ENCODE results near the gene UVRAG. TPM values are rescaled to one million over a fixed set of nuclear protein-coding genes. Genes with fewer than 3 reads are reported as not detected.

The UVRAG gene
- total and polyA plus RNA-seq, 10 donors = 13.8 to 80.8 (median 42.9) TPM

- TF ChIP-seq POLR2AphosphoS5 (IDR thresholded peaks at IDR 0.05) (no peak), POLR2A (IDR thresholded peaks at IDR 0.05) (no peak), CTCF (IDR thresholded peaks at IDR 0.05 in 8 of 11, conservative IDR thresholded peaks at IDR 0.05 in 3 of 11) (no peak)
- DNase-seq = no peak
- H3K9me3 ChIP-seq = no peaks in the 10 kb centered on the region
- peaks cover 0 to 2% (median 0%) of the 10 kb centered on the region in 6 donors for H3K36me3 ChIP-seq
- intact Hi-C loops (cut with DNase I; ENCODE audit: low total_unique reads) = no loop called here
- no peaks in the 10 kb centered on the region for H3K27me3 ChIP-seq (replicated peaks in 1 of 7)
- H3K4me3 ChIP-seq = no peak overlapping the region
- peaks cover 9 to 71% (median 27%) of the 10 kb centered on the region in 6 donors for H3K4me1 ChIP-seq
- 82 to 92% (median 88%) methylated on average over 6 of the region's 6 CpGs for WGBS, 5 donors
- H3K27ac ChIP-seq = no peak overlapping the region
Measured at GRCh38 chr11:75949023-75949672, 134.1 kb downstream of the UVRAG start.

- H3K4me1 ChIP-seq = peaks cover 9 to 63% (median 24%) of the 10 kb centered on the region in 6 donors
- intact Hi-C loops (cut with DNase I; ENCODE audit: low total_unique reads) = no loop called here
Measured at GRCh38 chr11:75950141-75950540, 135.1 kb downstream of the UVRAG start.

GRCh38 chr11:75954039-75954438 is 139.0 kb downstream of the UVRAG start:
- no peak for DNase-seq
- peaks cover 0 to 8% (median 0%) of the 10 kb centered on the region in 6 donors for H3K36me3 ChIP-seq
- H3K9me3 ChIP-seq = no peaks in the 10 kb centered on the region
- H3K4me3 ChIP-seq = no peak overlapping the region
- 75 to 89% (median 87%) methylated on average over 2 of the region's 2 CpGs for WGBS, 5 donors
- H3K27ac ChIP-seq = no peak overlapping the region
- H3K27me3 ChIP-seq (replicated peaks in 1 of 7) = no peaks in the 10 kb centered on the region
- TF ChIP-seq POLR2AphosphoS5 (IDR thresholded peaks at IDR 0.05) = no peak
- no peak for TF ChIP-seq CTCF (IDR thresholded peaks at IDR 0.05 in 8 of 11, conservative IDR thresholded peaks at IDR 0.05 in 3 of 11)
- no peak for TF ChIP-seq POLR2A (IDR thresholded peaks at IDR 0.05)
- intact Hi-C loops (cut with DNase I; ENCODE audit: low total_unique reads) = no loop called here
- H3K4me1 ChIP-seq = peaks cover 0 to 36% (median 0%) of the 10 kb centered on the region in 6 donors

More at GRCh38 chr11:75950141-75950540, 135.1 kb downstream of the UVRAG start:
- DNase-seq = no peak
- TF ChIP-seq CTCF (IDR thresholded peaks at IDR 0.05 in 8 of 11, conservative IDR thresholded peaks at IDR 0.05 in 3 of 11) = no peak
- no peak for TF ChIP-seq POLR2AphosphoS5 (IDR thresholded peaks at IDR 0.05)
- TF ChIP-seq POLR2A (IDR thresholded peaks at IDR 0.05) = no peak
- Histone ChIP-seq H3K27me3 (replicated peaks in 1 of 7) (no peaks in the 10 kb centered on the region), H3K4me3 (no peak overlapping the region), H3K36me3 (peaks cover 0 to 8% (median 0%) of the 10 kb centered on the region in 6 donors), H3K9me3 (no peaks in the 10 kb centered on the region), H3K27ac (no peak overlapping the region)
- 93 to 99% (median 97%) methylated on average over 6 of the region's 6 CpGs for WGBS, 5 donors

- TF ChIP-seq CTCF (IDR thresholded peaks at IDR 0.05 in 8 of 11, conservative IDR thresholded peaks at IDR 0.05 in 3 of 11) (no peak), POLR2AphosphoS5 (IDR thresholded peaks at IDR 0.05) (no peak), POLR2A (IDR thresholded peaks at IDR 0.05) (no peak)
- 92 to 98% (median 96%) methylated on average over 5 of the region's 5 CpGs for WGBS, 5 donors
- peaks cover 0 to 8% (median 0%) of the 10 kb centered on the region in 6 donors for H3K36me3 ChIP-seq
- H3K4me1 ChIP-seq = peaks cover 0 to 32% (median 0%) of the 10 kb centered on the region in 6 donors
- no peaks in the 10 kb centered on the region for H3K9me3 ChIP-seq
- intact Hi-C loops (cut with DNase I; ENCODE audit: low total_unique reads) = no loop called here
- H3K27me3 ChIP-seq (replicated peaks in 1 of 7) = no peaks in the 10 kb centered on the region
- no peak overlapping the region for H3K27ac ChIP-seq
- no peak overlapping the region for H3K4me3 ChIP-seq
- DNase-seq = no peak
Measured at GRCh38 chr11:75955443-75955842, 140.4 kb downstream of the UVRAG start.

All from spleen (tissue), 11 donors.